NCI-H1930 (cell line): Measurements from ENCODE around the gene TC2N.
A peak's percentile ranks its signal among the peaks of the same experiment; 100 is the strongest.
"Not testable (repeated sequence)": the region's sequence is repeated elsewhere in the genome, so short reads cannot be mapped to it uniquely, and the experiment has no call there.

ENCODE experiments used
- DNase-seq, 2 experiments: peaks; one replicate each; lab custom pipeline; 2025; lab: John Stamatoyannopoulos, UW

The TC2N gene

GRCh38 chr14:91869556-91869955, 2.2 kb upstream of the TC2N start:
- no peak for DNase-seq

GRCh38 chr14:91866511-91867295, 633 bp downstream of the TC2N start:
- no peak for DNase-seq

DNA sequence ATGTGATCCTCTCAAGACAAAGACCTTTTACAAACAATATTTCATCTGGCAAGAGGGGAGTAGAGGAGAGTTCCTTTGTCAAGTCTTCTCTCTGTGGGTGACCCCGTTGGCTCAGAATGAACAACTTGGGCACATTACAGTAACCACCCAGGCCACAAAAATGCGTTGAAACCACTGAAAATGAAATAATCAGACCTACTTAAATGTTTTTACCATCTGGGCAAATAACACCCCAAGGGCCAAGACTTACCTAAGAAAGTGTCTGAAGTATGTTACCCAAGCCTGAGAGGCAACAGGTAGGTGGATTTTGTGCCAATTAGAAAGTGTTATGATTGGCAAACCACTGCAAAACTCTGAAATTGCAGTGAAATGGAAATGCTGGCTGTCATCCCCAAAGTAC, 1.3 kb downstream of the TC2N start:
- no peak for DNase-seq

DNA sequence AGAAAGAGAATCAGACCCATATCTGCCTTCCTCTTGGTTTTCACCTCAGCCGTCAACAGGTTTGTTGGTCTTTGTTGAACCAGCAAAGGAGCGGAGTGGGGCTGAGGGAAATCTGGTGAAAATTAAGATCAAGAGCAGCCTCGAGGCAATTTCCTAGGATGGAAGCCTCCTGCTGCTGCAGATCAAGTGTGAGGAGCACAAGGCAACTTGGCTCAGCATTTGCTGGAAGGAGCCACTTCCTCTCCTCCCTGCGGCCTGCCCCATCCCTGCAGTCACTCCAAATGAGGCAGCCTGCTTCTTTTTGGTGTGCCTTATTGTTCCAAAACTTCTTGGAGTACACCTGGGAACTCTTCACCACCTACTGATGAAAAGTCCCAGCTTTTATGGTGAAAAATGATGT, 4.9 kb downstream of the TC2N start:
- DNase-seq = no peak

GRCh38 chr14:91861091-91861490, 6.2 kb downstream of the TC2N start:
- no peak for DNase-seq

GRCh38 chr14:91860238-91860637, 7.1 kb downstream of the TC2N start:
- DNase-seq = no peak

DNA sequence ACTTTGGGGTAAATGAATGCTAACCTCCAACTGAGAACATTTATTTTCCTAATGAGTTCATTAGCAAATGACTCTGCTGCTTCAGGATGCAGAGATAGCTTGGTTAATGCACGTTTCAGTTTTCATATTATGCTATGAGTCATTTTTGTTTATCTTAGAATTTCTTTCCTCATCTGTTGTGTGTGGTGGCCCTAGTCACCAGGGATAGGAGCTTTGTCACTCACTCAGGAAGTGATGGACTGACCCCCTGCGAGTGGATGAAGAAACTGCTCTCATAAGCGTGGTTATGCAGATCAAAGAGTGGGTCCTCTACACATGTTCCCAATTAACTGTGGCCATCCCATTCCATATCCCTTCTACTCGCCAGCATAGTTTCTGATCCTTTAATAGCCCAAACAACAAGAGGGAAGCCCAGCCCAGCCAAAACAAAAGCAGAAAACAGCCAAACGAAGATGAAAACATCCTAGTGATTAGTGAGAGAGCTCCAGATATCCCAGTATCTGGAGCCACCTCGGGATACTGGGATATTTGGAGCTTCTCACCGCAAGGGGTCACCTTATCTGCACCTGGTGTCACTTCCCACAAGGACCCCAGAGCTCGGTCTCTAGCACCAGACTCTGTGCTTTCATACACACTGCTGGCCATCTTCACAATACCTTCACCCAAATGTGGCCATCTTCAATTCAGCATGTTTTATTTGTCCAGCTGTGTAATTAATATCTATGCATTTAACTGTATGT, 8.6 kb downstream of the TC2N start:
- peak in 1 of 2 experiments; percentile 2 for DNase-seq

DNA sequence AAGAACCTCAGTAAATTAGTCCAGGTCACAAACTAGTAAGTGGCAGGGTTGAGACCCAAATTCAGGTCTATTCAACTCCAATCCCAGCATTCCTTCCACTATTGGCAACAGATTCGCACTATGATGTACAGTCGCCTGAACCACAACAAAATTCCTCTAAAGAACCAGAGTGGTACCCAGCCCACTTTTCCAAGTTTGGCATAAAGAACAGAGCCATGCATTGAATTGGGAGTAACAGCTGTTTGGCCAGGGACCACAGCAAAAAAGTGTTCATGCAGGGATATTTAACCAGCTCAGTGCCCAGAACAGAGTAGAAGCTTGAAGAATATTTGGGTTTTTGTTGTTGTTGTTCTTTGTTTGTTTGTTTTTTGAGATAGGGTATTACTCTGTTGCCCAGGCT, 9.7 kb downstream of the TC2N start:
- DNase-seq = no peak

GRCh38 chr14:91854327-91854934, 12.9 kb downstream of the TC2N start:
- DNase-seq = no peak

- DNase-seq = no peak
Measured at GRCh38 chr14:91851563-91851962, 15.8 kb downstream of the TC2N start.

- no peak for DNase-seq
Measured at GRCh38 chr14:91848504-91849001, 18.8 kb downstream of the TC2N start.

DNA sequence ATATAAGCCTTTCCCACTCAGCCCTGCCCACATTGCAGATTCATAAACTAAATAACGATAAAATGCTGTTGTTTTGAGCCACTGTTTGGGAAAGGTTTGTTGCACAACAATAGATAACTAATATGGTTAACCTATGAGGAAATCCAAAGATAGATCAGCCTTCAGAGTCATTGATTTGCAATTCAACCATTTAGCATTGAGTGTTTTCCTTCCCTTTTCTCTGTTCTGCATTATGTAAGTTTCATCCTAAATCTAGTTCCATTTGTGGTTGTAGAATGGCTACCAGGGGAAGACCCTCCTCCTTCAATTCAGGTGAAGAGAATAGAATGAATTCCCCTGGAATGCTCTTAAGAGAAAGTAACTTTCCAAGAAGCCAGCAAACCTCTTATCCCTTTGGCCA, 19.6 kb downstream of the TC2N start:
- DNase-seq = no peak

GRCh38 chr14:91845652-91846051, 21.7 kb downstream of the TC2N start:
- no peak for DNase-seq

DNA sequence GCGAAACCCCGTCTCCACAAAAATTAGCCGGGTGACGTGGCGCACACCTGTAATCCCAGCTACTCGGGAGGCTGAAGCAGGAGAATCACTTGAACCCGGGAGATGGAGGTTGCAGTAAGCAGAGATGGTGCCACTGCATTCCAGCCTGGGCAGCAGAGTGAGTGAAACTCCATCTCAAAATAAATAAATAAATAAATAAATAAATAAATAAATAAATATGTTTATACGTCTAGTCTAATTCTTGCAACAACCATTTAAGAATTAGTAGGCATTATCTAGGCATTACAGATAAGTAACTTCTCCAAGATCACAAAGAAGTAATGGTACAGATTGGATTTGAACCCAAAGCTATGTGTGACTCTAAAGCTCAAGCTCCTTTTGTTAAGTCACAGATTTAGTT, 22.3 kb downstream of the TC2N start:
- not testable (repeated sequence) for DNase-seq

- no peak for DNase-seq
Measured at GRCh38 chr14:91844029-91844428, 23.3 kb downstream of the TC2N start.

DNA sequence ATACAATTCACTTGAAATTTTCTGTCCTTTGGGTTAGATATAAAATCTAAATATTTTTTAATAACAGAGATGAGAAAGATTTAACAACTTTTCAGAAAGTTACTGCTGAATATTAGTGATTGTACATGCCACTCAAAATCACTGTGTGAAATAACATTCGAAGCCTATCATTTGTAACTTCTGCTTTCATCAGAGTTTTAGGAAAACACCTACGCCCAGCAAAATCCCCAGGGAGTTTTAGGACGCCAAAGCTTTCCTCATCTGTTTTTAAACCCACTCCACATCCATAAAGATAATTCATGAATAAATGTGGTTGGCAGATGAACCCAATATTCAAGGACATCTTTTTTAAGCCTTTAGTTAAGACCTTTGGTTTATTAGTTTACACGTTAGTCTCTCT, 23.9 kb downstream of the TC2N start:
- DNase-seq = no peak

- no peak for DNase-seq
Measured at GRCh38 chr14:91841065-91841464, 26.3 kb downstream of the TC2N start.

GRCh38 chr14:91839749-91840148, 27.6 kb downstream of the TC2N start:
- DNase-seq = no peak

DNA sequence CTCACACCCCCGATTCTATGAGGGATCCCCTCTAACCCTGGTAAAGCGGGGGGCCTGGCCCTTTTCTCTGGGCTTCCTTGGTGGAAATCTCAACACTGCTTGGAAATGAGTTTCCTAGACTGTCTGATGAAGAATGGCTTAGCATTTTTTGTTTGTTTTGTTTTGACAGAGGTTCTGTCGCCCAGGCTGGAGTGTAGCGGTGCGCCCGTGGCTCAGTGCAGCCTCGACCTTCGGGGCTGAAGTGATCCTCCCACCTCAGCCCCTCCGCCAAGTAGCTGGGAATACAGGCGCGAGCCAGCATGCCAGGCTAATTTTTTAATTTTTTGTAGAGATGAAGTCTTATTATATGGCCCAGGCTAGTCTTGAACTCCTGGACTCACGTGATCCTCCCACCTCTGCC, 30.3 kb downstream of the TC2N start:
- DNase-seq = no peak

DNA sequence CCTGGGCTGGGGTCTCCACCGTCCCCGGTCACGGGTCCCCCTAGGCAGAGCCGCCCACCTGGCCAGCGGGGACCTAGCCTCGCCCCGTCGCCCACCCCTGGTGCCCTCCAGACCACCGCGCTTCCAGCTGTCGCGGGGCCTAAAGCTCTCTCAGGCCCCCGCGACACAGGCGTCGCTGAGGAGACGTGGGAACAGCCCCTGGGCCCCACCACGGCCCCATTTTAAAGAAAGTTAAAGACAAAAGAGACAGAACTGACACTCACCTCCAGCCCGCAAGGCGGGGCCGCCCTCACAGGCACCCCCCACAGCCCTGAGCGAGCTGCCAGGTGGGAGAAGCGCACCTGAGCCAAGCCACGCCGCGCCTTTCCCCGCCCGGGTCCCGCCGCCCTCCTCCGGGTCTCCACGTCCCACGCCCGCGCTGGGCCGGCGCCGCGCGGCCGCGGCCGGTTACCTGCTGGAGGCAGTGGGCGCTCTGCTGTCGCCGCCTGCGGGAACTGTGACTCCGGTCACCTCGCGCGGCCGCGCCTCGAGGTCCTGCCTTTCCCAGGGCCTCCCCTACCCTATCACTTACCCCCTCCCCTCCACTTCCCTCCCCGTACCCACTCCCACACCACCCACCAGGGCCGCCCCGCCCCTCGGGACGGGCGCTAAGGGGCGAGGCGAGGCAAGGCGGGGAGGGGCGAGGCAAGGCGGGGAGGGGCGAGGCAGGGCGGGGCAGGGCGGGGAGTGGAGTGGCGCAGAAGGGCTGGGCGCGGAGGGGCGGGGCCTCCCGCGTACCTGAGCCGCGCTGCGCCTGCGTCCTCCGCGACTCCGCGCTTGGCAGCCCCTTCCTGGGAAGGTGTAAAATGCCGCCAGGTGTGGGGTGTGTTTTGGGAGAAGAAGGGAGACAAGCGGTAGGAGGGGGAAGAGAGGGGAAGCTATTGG, 31.2 kb downstream of the TC2N start:
- peak; percentile 51 for DNase-seq

GRCh38 chr14:91835197-91835919, 32.0 kb downstream of the TC2N start:
- no peak for DNase-seq
